G401 (cell line): ENCODE measurements around the gene IGIP. TPM values are rescaled to one million over a fixed set of nuclear protein-coding genes. Genes with fewer than 3 reads are reported as not detected.

Source experiments
- DNase-seq: peaks from one replicate; pipeline ENCODE4 v3.0.0-alpha.2; 2015; ENCODE audit warnings: low spot score
- in situ Hi-C: cut with HindIII; loops from 2 replicates; pipeline ENCODE4 v1.10.0; 2016; ENCODE audit warnings: low sequenced_read_pairs, mixed read lengths
- total RNA-seq: library from RNA; depleted of rRNA; stranded (reverse); fragments of >200 nt; shearing (Covaris generic); gene quantifications from 2 replicates; pipeline ENCODE4 v1.2.3, GENCODE V29; 2014; rRNA removed

The IGIP gene
- 0.24 and 0.68 TPM in 2 replicates for total RNA-seq

- no peak for DNase-seq
- in situ Hi-C loops = no loop called here
These were observed at the start of gene IGIP for GRCh38 chr5:140125637-140126036. IGIP (plus strand) TSS chr5:140125937; CDS start chr5:140128477, 2,540 bp downstream.

GRCh38 chr5:140076142-140076541 is 49.6 kb upstream of the IGIP start:
- no peak for DNase-seq
- in situ Hi-C loops = no loop called here

GRCh38 chr5:140076788-140077187 is 48.9 kb upstream of the IGIP start:
- in situ Hi-C loops = no loop called here

GRCh38 chr5:140083120-140083519 is 42.6 kb upstream of the IGIP start:
- in situ Hi-C loops = no loop called here
- no peak for DNase-seq

More at GRCh38 chr5:140076788-140077187, 48.9 kb upstream of the IGIP start:
- DNase-seq = no peak

- in situ Hi-C loops = no loop called here
- no peak for DNase-seq
These were observed 42.1 kb upstream of the IGIP start for GRCh38 chr5:140083650-140084049.

- peak; percentile 47 for DNase-seq
- in situ Hi-C loops = no loop called here
These were observed 41.2 kb upstream of the IGIP start for GRCh38 chr5:140084541-140084940.

GRCh38 chr5:140090251-140090650 is 35.5 kb upstream of the IGIP start:
- in situ Hi-C loops = no loop called here
- DNase-seq = no peak

GRCh38 chr5:140093179-140093578 is 32.6 kb upstream of the IGIP start:
- no peak for DNase-seq
- in situ Hi-C loops = no loop called here

- in situ Hi-C loops = no loop called here
These were observed 31.9 kb upstream of the IGIP start for GRCh38 chr5:140093866-140094265.

GRCh38 chr5:140094889-140095288 is 30.8 kb upstream of the IGIP start:
- no peak for DNase-seq
- in situ Hi-C loops = no loop called here

More at GRCh38 chr5:140093866-140094265, 31.9 kb upstream of the IGIP start:
- DNase-seq = no peak

- no peak for DNase-seq
- in situ Hi-C loops = no loop called here
These were observed 24.6 kb upstream of the IGIP start for GRCh38 chr5:140101179-140101578.

GRCh38 chr5:140103154-140103553 is 22.6 kb upstream of the IGIP start:
- no peak for DNase-seq
- in situ Hi-C loops = no loop called here

GRCh38 chr5:140104100-140104499 is 21.6 kb upstream of the IGIP start:
- in situ Hi-C loops = no loop called here
- DNase-seq = no peak

GRCh38 chr5:140106101-140106500 is 19.6 kb upstream of the IGIP start:
- in situ Hi-C loops = no loop called here

GRCh38 chr5:140106805-140107311 is 18.9 kb upstream of the IGIP start:
- DNase-seq = no peak
- in situ Hi-C loops = no loop called here

More at GRCh38 chr5:140106101-140106500, 19.6 kb upstream of the IGIP start:
- no peak for DNase-seq

- peak; percentile 92 for DNase-seq
- in situ Hi-C loops = no loop called here
These were observed 18.2 kb upstream of the IGIP start for GRCh38 chr5:140107312-140108092.

- in situ Hi-C loops = no loop called here
- peak; percentile 55 for DNase-seq
These were observed 17.4 kb upstream of the IGIP start for GRCh38 chr5:140108093-140109017.

GRCh38 chr5:140109018-140109758 is 16.5 kb upstream of the IGIP start:
- DNase-seq = peak; percentile 53
- in situ Hi-C loops = no loop called here
